Measurements from ENCODE around the gene TPT1. TPM values are rescaled to one million over a fixed set of nuclear protein-coding genes. Genes with fewer than 3 reads are reported as not detected.
A peak's percentile ranks its signal among the peaks of the same experiment; 100 is the strongest.

TPT1 gene
- total RNA-seq, 1 donor from 2014 or later, result 2,987 TPM

- peak; percentile 13 for TF ChIP-seq CTCF (IDR thresholded peaks at IDR 0.05)
- no peak overlapping the region for H3K4me3 Mint-ChIP-seq (ENCODE audit: unreplicated experiment)
- H3K4me1 Mint-ChIP-seq (ENCODE audit: low read depth), result peaks cover 18% of the 10 kb centered on the region
- peaks cover 10% of the 10 kb centered on the region for H3K9me3 Mint-ChIP-seq (ENCODE audit: low read depth)
- no peak for DNase-seq (ENCODE audit: low spot score)
- no peaks in the 10 kb centered on the region for H3K27me3 Mint-ChIP-seq (ENCODE audit: low read depth)
- peaks cover 32% of the 10 kb centered on the region for H3K36me3 Mint-ChIP-seq (ENCODE audit: low read depth)
- no peak overlapping the region for H3K27ac Mint-ChIP-seq (ENCODE audit: unreplicated experiment)
Observed at GRCh38 chr13:45362939-45363338, 22.0 kb upstream of the TPT1 start.

- Mint-ChIP-seq H3K4me3 (ENCODE audit: unreplicated experiment) (no peak overlapping the region), H3K36me3 (ENCODE audit: low read depth) (peaks cover 35% of the 10 kb centered on the region), H3K27ac (ENCODE audit: unreplicated experiment) (peak overlapping the region; percentile 60), H3K4me1 (ENCODE audit: low read depth) (peaks cover 18% of the 10 kb centered on the region), H3K9me3 (ENCODE audit: low read depth) (peaks cover 10% of the 10 kb centered on the region), H3K27me3 (ENCODE audit: low read depth) (no peaks in the 10 kb centered on the region)
- no peak for TF ChIP-seq CTCF (IDR thresholded peaks at IDR 0.05)
- no peak for DNase-seq (ENCODE audit: low spot score)
Observed at GRCh38 chr13:45361596-45362206, 20.7 kb upstream of the TPT1 start.

- Mint-ChIP-seq H3K4me3 (ENCODE audit: unreplicated experiment) (no peak overlapping the region), H3K27ac (ENCODE audit: unreplicated experiment) (peak overlapping the region; percentile 87), H3K36me3 (ENCODE audit: low read depth) (peaks cover 18% of the 10 kb centered on the region), H3K4me1 (ENCODE audit: low read depth) (peaks cover 16% of the 10 kb centered on the region), H3K27me3 (ENCODE audit: low read depth) (no peaks in the 10 kb centered on the region), H3K9me3 (ENCODE audit: low read depth) (peaks cover 3% of the 10 kb centered on the region)
- TF ChIP-seq CTCF (IDR thresholded peaks at IDR 0.05), result no peak
- DNase-seq (ENCODE audit: low spot score), result no peak
Observed at GRCh38 chr13:45356966-45357672, 16.1 kb upstream of the TPT1 start.

- Mint-ChIP-seq H3K9me3 (ENCODE audit: low read depth) (no peaks in the 10 kb centered on the region), H3K4me3 (ENCODE audit: unreplicated experiment) (no peak overlapping the region), H3K4me1 (ENCODE audit: low read depth) (peaks cover 18% of the 10 kb centered on the region), H3K27me3 (ENCODE audit: low read depth) (no peaks in the 10 kb centered on the region), H3K27ac (ENCODE audit: unreplicated experiment) (no peak overlapping the region), H3K36me3 (ENCODE audit: low read depth) (peaks cover 21% of the 10 kb centered on the region)
- DNase-seq (ENCODE audit: low spot score), result no peak
- no peak for TF ChIP-seq CTCF (IDR thresholded peaks at IDR 0.05)
Observed at GRCh38 chr13:45353895-45354294, 12.9 kb upstream of the TPT1 start.

GRCh38 chr13:45352031-45352430 is 11.0 kb upstream of the TPT1 start:
- no peak overlapping the region for H3K27ac Mint-ChIP-seq (ENCODE audit: unreplicated experiment)
- H3K36me3 Mint-ChIP-seq (ENCODE audit: low read depth), result peaks cover 19% of the 10 kb centered on the region
- no peak for TF ChIP-seq CTCF (IDR thresholded peaks at IDR 0.05)
- H3K9me3 Mint-ChIP-seq (ENCODE audit: low read depth), result no peaks in the 10 kb centered on the region
- DNase-seq (ENCODE audit: low spot score), result no peak
- H3K27me3 Mint-ChIP-seq (ENCODE audit: low read depth), result no peaks in the 10 kb centered on the region
- no peak overlapping the region for H3K4me3 Mint-ChIP-seq (ENCODE audit: unreplicated experiment)
- peaks cover 10% of the 10 kb centered on the region for H3K4me1 Mint-ChIP-seq (ENCODE audit: low read depth)

All from chondrocyte (in vitro differentiated cells).